GM19467 (cell line): ENCODE measurements around the gene STPG1.

Source experiments
- ATAC-seq: cut with Tn5 transposase; IDR thresholded peaks from one replicate; pipeline ENCODE4 v1.9.1; 2021; ENCODE audit warnings: mild to moderate bottlenecking, moderate library complexity; ENCODE audit not compliant: unreplicated experiment

Gene STPG1

DNA sequence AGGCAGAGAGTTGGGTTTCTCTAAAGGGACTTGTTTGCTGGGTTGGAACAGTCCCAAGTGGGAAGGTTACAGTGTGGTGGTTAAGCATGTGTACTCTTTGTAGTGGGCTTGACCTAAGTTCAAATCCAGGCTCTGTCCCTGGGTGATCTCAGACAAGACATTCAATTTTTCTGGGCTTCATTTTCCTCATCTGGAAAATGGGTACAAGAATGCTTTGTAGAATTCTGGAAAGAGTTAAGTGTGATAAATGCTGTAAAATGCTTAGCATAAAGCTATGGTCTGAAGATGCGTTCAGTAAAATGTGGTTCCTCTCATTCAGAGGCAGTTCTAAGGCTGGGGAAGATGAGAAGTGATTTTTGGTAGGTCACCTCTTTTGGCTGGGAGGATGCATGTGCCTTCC lies 93.6 kb downstream of the STPG1 start:
- ATAC-seq: no peak

DNA sequence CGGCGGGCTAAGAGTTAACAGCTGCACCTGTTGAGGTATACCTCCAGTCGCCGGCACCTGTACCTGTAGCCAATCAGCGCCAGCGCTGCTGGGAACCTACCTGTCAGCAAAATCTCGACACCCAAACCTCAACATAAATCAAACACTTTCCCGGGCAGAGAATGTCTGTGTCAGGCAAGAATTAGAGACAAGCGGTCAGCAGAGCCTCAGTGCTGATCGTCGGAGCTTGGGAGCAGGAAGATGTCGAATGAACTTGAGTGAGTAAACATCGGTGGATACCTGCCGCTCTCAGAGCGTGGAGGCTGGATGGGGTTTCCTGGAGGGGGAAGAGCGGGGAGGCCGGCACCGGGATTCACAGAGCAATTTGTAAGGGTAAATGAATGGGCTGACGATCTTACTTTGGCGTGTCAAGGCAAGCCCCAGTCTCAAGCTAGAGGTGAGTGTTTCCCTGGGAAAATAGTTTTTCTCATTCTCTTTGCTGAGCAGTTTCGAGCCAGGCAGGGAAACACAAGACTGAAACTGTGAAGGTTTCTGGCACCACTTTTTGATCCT lies 94.2 kb downstream of the STPG1 start, which contains the start of gene GRHL3:
Gene GRHL3 (plus strand): TSS at position 46 of the 552 bp plus-strand sequence. CDS start 195 bp downstream, at position 241.
- ATAC-seq: no peak

DNA sequence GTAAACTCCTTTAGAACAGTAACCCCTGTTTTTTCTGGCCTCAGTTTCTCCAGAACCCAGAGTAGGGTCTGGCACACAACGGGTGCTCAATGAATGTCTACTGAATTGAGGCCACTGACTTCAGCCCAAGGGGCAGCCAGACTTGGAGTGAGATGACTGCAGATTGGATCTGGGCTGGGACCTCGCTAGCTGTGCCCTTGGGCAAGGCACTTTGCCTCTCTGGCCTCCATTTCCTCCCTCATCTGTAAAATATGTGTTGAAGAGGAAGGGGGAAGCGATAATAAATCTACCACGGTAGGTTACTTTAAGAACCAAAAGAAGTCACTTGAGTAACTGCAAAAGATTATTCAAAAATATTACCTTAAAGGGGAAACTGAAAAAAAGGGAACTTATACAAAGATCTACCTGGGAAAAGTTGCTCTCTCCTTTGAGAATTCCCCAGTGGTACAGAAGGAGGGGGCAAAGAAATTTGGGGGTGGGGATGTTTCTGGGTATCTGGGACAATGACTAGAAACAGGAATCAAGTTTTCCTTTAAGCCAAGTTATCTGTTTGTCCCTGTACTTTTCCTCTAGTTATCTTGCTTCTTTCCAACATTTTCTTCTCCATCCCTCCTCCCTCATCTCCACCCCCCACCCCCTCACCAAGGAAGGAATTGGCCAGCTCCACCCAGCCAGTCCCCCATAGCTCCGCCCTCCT lies 94.8 kb downstream of the STPG1 start:
- ATAC-seq: no peak

DNA sequence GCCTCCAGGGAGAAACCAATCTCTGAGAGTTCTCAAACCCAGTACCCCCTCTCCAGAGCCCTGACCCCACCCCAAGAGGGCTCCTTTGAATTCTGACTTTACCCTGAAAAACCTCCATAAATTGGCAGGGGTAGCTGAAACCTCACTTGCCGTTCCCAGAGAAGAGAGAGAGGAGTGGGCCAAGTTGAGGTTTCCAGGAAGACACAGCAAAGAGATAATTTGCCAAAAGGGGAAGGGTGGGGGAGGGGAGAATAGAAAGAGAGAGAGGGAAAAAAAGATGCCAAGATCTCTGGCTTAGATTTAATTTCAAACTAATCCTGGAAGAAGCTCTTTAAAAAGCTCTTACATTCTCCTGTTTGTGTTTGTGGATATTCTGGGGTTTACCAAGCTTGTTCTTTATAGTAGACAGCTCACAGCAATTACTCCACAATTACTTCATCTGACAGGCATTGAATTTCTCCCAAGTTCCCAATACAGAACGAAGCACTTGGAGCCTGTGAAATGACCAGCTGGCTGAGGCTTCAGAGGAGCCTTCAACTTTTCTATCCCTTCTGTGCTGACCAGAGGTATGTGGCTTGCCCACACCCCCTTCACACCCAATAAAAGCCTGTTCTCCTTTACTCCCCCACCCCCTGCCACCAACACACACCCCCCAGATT lies 95.5 kb downstream of the STPG1 start:
- no peak for ATAC-seq

DNA sequence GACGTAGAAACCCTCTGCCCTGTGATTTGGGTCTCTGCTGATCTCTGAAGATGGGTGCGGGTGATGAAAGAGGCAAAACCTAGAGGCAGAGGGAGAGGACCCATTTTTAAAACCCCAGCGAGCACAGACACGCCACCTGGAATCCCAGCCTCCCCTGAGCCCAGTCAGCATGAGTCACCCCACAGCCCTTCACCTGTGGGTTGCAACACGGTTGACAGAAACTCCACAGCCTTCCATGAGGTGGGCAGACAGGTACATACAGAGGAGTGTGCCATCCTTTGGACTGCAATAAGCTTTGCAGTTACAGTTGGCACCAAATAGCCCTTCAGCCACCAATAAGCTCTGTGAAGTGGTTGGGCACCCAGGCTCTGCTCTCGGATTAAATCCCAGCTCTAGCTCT lies 96.5 kb downstream of the STPG1 start:
- no peak for ATAC-seq

DNA sequence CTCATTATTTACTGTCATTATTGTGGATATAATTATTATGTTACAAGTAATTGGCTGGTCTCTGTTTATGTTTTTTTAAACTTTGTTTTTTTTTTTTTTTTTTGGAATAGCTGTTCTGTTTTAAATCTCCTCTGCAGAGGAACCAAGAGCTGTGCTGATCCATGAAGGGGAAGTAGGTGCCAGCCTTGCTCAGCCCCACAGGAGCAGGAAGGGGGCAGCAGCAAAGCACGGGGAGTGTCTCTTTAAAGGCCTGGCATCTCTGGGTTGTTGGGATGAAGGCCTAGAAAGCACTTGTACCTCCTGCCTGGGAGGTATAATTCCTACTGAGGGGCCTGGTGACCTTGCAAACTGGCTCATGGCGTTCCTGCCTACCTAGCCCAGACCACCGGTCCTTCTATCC lies 96.9 kb downstream of the STPG1 start:
- no peak for ATAC-seq

DNA sequence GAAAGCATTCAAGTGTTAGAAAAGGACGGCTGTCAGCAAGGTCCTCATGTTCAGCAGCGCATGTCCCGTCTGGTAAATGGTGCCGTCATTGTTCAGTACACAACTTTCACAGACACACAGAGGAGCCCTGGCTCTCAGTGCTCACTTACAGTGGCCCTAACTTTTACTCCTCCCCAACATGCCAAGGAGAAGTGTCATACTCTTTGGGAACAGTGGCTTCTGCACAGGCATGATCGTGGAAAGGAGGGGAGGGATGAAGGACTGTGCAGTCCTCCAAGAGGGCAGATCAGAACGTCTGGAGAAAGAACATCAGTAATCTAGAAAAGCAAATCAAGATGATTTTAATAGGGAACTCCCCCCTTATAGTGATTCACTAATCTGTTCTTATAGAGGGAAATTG lies 98.2 kb downstream of the STPG1 start:
- ATAC-seq: no peak

DNA sequence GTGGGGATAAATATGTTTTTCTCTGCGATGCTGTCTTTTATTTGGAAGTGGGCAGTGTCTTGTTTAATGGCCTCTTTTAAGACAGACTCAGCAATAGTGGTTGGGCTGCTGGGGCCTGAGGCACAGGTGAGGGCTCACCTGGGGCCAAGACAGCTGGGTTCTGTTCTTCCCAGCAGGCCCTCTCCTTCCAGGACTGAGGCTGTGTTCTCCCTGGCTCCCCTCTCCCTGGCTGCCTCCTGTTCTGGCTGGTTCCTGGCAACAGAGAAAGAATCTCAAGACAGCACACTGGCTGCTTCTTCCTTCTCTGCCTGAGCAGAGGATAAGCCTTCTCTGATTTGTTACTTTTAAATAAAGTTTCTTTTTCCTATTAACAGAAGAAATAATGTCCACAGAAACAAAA lies 101.8 kb downstream of the STPG1 start:
- no peak for ATAC-seq

DNA sequence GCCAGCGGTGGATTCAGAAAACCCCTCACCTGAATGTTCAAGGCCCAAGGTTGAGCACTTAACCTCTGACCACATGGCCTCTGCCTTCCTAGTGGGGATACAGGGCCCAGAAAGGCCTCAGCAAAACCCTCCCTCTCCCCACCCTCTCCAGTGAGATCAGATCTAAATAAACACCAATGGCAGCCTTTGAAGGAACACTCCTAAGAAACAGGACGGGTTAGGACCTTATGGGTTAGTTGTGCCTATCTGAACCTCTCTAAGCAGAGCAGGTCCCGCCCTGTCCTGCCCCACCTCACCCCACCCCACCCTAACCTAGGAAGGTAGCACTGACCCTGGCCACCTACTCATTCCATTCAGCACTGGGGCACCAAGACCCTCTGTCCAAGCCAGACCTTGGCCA lies 102.3 kb downstream of the STPG1 start:
- no peak for ATAC-seq

DNA sequence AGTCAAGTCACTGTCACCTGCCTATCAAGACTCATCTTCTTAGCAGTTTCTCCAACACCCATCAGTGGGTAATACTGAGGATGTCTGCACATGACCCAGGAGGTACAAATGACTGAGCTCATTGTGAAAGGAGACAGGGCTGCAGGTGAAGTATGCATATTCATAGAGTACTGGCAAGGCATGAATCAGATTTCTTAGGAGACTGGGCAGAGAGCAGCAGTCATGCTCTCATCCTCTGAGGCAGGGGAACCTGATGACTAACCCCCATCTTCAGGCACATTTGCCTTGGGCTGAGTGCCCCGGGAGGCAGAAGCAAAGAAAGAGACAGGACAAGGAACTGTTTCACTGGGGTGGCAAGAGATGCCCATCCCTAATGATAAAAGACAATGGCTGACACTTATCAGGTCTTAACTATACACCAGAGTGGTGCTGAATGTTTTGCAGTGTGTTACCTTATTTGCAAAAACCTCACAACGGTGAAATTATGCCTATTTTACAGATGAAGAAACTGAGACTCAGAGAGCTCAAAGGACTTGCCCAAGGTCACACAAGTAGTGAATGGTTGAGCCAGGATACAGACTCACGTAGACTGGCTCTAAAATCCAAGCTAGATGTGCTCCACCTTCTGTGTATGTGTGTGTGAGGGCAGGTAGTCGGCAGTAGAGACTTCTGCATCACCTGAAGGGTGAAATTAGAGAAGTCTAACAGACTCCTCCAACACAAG lies 103.7 kb downstream of the STPG1 start:
- ATAC-seq: no peak

DNA sequence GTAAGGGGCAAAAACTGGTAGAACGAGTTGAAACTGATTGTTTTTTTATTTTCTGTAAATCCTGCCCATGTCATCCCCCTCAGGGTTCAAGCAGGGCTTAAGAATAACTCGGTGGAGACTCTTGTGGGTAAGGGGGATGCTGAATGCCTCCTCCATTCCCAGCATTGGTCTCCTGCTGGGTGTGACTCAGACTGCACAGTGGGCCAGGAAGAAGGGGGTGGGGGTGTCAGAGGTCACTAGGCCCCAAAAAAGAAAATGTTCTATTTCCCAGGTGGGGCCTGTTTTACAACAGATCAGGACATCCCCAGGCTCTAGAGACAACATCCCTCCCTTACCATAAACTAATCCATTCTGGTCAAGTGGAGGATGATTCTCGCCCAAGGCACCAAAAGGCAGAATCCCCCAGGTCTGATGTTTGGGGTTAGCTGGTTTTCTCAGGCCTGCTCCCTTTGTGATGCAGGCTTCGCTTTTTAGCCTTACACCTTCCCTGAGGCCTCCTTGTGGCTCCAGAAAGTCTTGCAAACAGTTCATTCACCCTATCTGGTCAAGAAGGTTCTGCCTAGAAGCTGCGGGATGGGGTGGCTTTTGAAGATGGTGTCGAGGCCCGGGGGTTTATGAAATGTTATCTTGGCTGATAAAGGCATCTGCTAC lies 105.1 kb downstream of the STPG1 start:
- ATAC-seq: no peak
